ENCODE measurements around the gene RAMACL. TPM values are rescaled to one million over a fixed set of nuclear protein-coding genes. Genes with fewer than 3 reads are reported as not detected.
A peak's percentile ranks its signal among the peaks of the same experiment; 100 is the strongest.

The RAMACL gene
- total RNA-seq, 1 experiment from 2014 or later = 0.13 TPM

- Histone ChIP-seq H3K36me3 (ENCODE audit: control insufficient read depth, insufficient read depth, low read length) (no peaks in the 10 kb centered on the region), H3K4me3 (ENCODE audit: low read depth in 2 of 2, low read length in 2 of 2) (peak overlapping the region; percentile 59 to 85), H3K9me3 (ENCODE audit: control insufficient read depth, insufficient read depth, low read depth, low read length) (no peaks in the 10 kb centered on the region), H3K27ac (ENCODE audit: low read length) (no peak overlapping the region), H3K27me3 (ENCODE audit: control insufficient read depth, insufficient read depth, low read length) (peaks cover 42% of the 10 kb centered on the region), H3K4me1 (ENCODE audit: control insufficient read depth, insufficient read depth, low read length) (peaks cover 12% of the 10 kb centered on the region)
- intact Hi-C loops (cut with micrococcal nuclease; ENCODE audit: unreplicated experiment) (loop anchor here (10.0 kb wide), 1 partner anchor 1187 kb away; no protein-coding TSS in a partner anchor), in situ Hi-C loops (cut with HindIII; ENCODE audit: low pct_unique_long_range_greater_than_20kb, low sequenced_read_pairs) (no loop called here)
- ATAC-seq = peak; percentile 29
- ChIA-PET POLR2A (no interaction called here), CTCF (interaction anchor here (0.5 kb wide), 1 partner anchor 24 kb away, joined by 3 read pairs; no protein-coding TSS in a partner anchor)
- BruUV-seq (replicated peaks) = no TSS peak
- TF ChIP-seq SIN3A (IDR thresholded peaks at IDR 0.05; ENCODE audit: borderline replicate concordance, insufficient read depth, low read depth, low read length) (no peak), CTCF (IDR thresholded peaks at IDR 0.05) (no peak), TCF7L2 (IDR thresholded peaks at IDR 0.05; ENCODE audit: low read depth, low read length) (peak; percentile 36; the same call in 1 of the 2 replicates)
- DNase-seq (ENCODE audit: low read depth, low spot score) = no peak
Measured at GRCh38 chr6:166627875-166628801, 41.7 kb upstream of the RAMACL start.

GRCh38 chr6:166627033-166627874, 40.8 kb upstream of the RAMACL start, which contains the start of gene RPS6KA2:
TSS of gene RPS6KA2 (minus strand) at chr6:166627251. CDS start at chr6:166627019, 232 bp downstream.
- ChIA-PET CTCF (interaction anchor here (0.5 to 0.7 kb wide), 2 partner anchors 20 to 23 kb away, joined by 3 read pairs; no protein-coding TSS in a partner anchor), POLR2A (no interaction called here)
- peak within 1 kb of the TSS; percentile 1; the same call in 1 of the 2 replicates for H3K27ac ChIP-seq (ENCODE audit: low read length)
- no peak for TF ChIP-seq CTCF (IDR thresholded peaks at IDR 0.05)
- no peak for TF ChIP-seq TCF7L2 (IDR thresholded peaks at IDR 0.05; ENCODE audit: low read depth, low read length)
- 0 out of 4 replicates have a peak, but pooled peaks of 1 of the 2 experiments have one; percentile 53 for TF ChIP-seq REST (IDR thresholded peaks at IDR 0.05; ENCODE audit: insufficient read depth in 1 of 2, low read depth in 2 of 2, low read length in 1 of 2)
- no peak for TF ChIP-seq POLR2AphosphoS5 (IDR thresholded peaks at IDR 0.05; ENCODE audit: low read depth, low read length)
- no peak for TF ChIP-seq SIN3A (IDR thresholded peaks at IDR 0.05; ENCODE audit: borderline replicate concordance, insufficient read depth, low read depth, low read length)
- peaks cover 12% of the 10 kb centered on the region for H3K4me1 ChIP-seq (ENCODE audit: control insufficient read depth, insufficient read depth, low read length)
- DNase-seq (ENCODE audit: low read depth, low spot score) (peak; percentile 92), ATAC-seq (peak; percentile 96)
- intact Hi-C loops (cut with micrococcal nuclease; ENCODE audit: unreplicated experiment) = loop anchor here (10.0 kb wide), 1 partner anchor 1188 kb away; no protein-coding TSS in a partner anchor
- in situ Hi-C loops (cut with HindIII; ENCODE audit: low pct_unique_long_range_greater_than_20kb, low sequenced_read_pairs) = no loop called here
- H3K9me3 ChIP-seq (ENCODE audit: control insufficient read depth, insufficient read depth, low read depth, low read length) = no peaks in the 10 kb centered on the region
- H3K27me3 ChIP-seq (ENCODE audit: control insufficient read depth, insufficient read depth, low read length) = peaks cover 45% of the 10 kb centered on the region
- H3K4me3 ChIP-seq (ENCODE audit: low read depth in 2 of 2, low read length in 2 of 2) = peak within 1 kb of the TSS; percentile 68 to 85
- no TSS peak for BruUV-seq (replicated peaks)
- H3K36me3 ChIP-seq (ENCODE audit: control insufficient read depth, insufficient read depth, low read length) = no peaks in the 10 kb centered on the region
